NCI-H2107 (cell line): ENCODE measurements around the gene RGL3.
"Not testable (repeated sequence)": the region's sequence is repeated elsewhere in the genome, so short reads cannot be mapped to it uniquely, and the experiment has no call there.

Source experiments
- DNase-seq: peaks from one replicate; lab custom pipeline; 2025; lab: John Stamatoyannopoulos, UW

The RGL3 gene

GRCh38 chr19:11418549-11419506, at the start of gene RGL3:
Gene RGL3 (minus strand): TSS chr19:11419314. CDS start chr19:11419278, 36 bp downstream.
- DNase-seq = no peak

GRCh38 chr19:11468266-11468845, 49.2 kb upstream of the RGL3 start:
- not testable (repeated sequence) for DNase-seq

- no peak for DNase-seq
Measured at GRCh38 chr19:11465600-11465999, 46.5 kb upstream of the RGL3 start.

GRCh38 chr19:11464333-11465265, 45.5 kb upstream of the RGL3 start:
- DNase-seq = no peak

- no peak for DNase-seq
Measured at GRCh38 chr19:11463391-11463790, 44.3 kb upstream of the RGL3 start.

GRCh38 chr19:11461453-11461852, 42.3 kb upstream of the RGL3 start:
- no peak for DNase-seq

- no peak for DNase-seq
Measured at GRCh38 chr19:11460207-11460606, 41.1 kb upstream of the RGL3 start.

- not testable (repeated sequence) for DNase-seq
Measured at GRCh38 chr19:11458912-11459311, 39.8 kb upstream of the RGL3 start.

- no peak for DNase-seq
Measured at GRCh38 chr19:11458236-11458900, 39.3 kb upstream of the RGL3 start.

- DNase-seq = no peak
Measured at GRCh38 chr19:11457831-11458230, 38.7 kb upstream of the RGL3 start.

GRCh38 chr19:11457115-11457514, 38.0 kb upstream of the RGL3 start:
- DNase-seq = no peak

GRCh38 chr19:11456659-11457058, 37.5 kb upstream of the RGL3 start:
- DNase-seq = no peak

GRCh38 chr19:11455233-11455554, 36.1 kb upstream of the RGL3 start:
- not testable (repeated sequence) for DNase-seq

- DNase-seq = no peak
Measured at GRCh38 chr19:11453468-11454341, 34.6 kb upstream of the RGL3 start.

- no peak for DNase-seq
Measured at GRCh38 chr19:11452620-11453310, 33.7 kb upstream of the RGL3 start.

- DNase-seq = no peak
Measured at GRCh38 chr19:11451871-11452619, 32.9 kb upstream of the RGL3 start.

GRCh38 chr19:11451327-11451870, 32.3 kb upstream of the RGL3 start:
- no peak for DNase-seq

- no peak for DNase-seq
Measured at GRCh38 chr19:11450570-11451326, 31.6 kb upstream of the RGL3 start.
